DND-41 (cell line): ENCODE measurements around the gene NINJ1.

ENCODE experiments used
- ATAC-seq: fragments of 200-7000 bp; cut with Tn5 transposase; 3 replicates; pipeline ENCODE4 v1.9.1; 2021; ENCODE audit warnings: low read depth; ENCODE audit not compliant: insufficient read depth
- DNase-seq: peaks from one replicate; pipeline ENCODE4 v3.0.0-alpha.2; 2020
- H2AFZ ChIP-seq: 2 replicates; pipeline ENCODE4 v1.6.0; 2012; ENCODE audit warnings: low read depth, low read length
- H3K27ac ChIP-seq: 2 replicates; pipeline ENCODE4 v1.5.1; 2012; ENCODE audit warnings: low read length, inconsistent platforms
- H3K27me3 ChIP-seq: fragments of 200-600 bp; sonication (generic); 2 replicates; pipeline ENCODE4 v1.6.0; 2012; ENCODE audit warnings: low read length, mild to moderate bottlenecking, inconsistent platforms; ENCODE audit not compliant: insufficient read depth, poor library complexity
- H3K36me3 ChIP-seq: 2 replicates; pipeline ENCODE4 v1.5.1; 2012; ENCODE audit warnings: low read length, inconsistent platforms; ENCODE audit not compliant: insufficient read depth
- H3K4me1 ChIP-seq: 2 replicates; pipeline ENCODE4 v1.5.1; 2012; ENCODE audit warnings: mild to moderate bottlenecking, low read length; ENCODE audit not compliant: insufficient read depth
- H3K4me2 ChIP-seq: 2 replicates; pipeline ENCODE4 v1.6.0; 2012; ENCODE audit warnings: mild to moderate bottlenecking, moderate library complexity, low read length, inconsistent platforms; ENCODE audit not compliant: insufficient read depth
- H3K4me3 ChIP-seq, 2 experiments: fragments of 200-600 bp in 1 of 2; shearing (Covaris generic) in 1 of 2; 2 replicates each; pipeline ENCODE4 v1.5.1; 2012 to 2016; ENCODE audit warnings: inconsistent platforms in 2 of 2, low read length in 2 of 2, mild to moderate bottlenecking in 2 of 2, low read depth in 1 of 2, moderate library complexity in 1 of 2
- H3K79me2 ChIP-seq: 2 replicates; pipeline ENCODE4 v1.6.0; 2012; ENCODE audit warnings: low read length, inconsistent platforms; ENCODE audit not compliant: insufficient read depth
- H3K9ac ChIP-seq: 2 replicates; pipeline ENCODE4 v1.6.0; 2012; ENCODE audit warnings: low read depth, mild to moderate bottlenecking, inconsistent platforms, low read length, moderate library complexity
- H3K9me3 ChIP-seq: 2 replicates; pipeline ENCODE4 v1.5.1; 2012; ENCODE audit warnings: low read length, moderate library complexity, mild to moderate bottlenecking, inconsistent platforms; ENCODE audit not compliant: insufficient read depth, severe bottlenecking
- H4K20me1 ChIP-seq: 2 replicates; pipeline ENCODE4 v1.6.0; 2012; ENCODE audit warnings: low read length; ENCODE audit not compliant: insufficient read depth
- EZH2 ChIP-seq: IDR thresholded peaks from 3 replicates; pipeline ENCODE4 v1.6.1; 2012; ENCODE audit warnings: borderline replicate concordance, low read depth, mild to moderate bottlenecking, moderate library complexity, low read length, inconsistent platforms; ENCODE audit not compliant: severe bottlenecking
- TF ChIP-seq, protein P1 (sequence below): IDR thresholded peaks from 2 replicates; pipeline ENCODE4 v1.5.1; 2012; ENCODE audit warnings: borderline replicate concordance, low read length, moderate library complexity, mild to moderate bottlenecking; ENCODE audit not compliant: poor library complexity, severe bottlenecking; ENCODE audit errors: extremely low read depth

Gene NINJ1

DNA sequence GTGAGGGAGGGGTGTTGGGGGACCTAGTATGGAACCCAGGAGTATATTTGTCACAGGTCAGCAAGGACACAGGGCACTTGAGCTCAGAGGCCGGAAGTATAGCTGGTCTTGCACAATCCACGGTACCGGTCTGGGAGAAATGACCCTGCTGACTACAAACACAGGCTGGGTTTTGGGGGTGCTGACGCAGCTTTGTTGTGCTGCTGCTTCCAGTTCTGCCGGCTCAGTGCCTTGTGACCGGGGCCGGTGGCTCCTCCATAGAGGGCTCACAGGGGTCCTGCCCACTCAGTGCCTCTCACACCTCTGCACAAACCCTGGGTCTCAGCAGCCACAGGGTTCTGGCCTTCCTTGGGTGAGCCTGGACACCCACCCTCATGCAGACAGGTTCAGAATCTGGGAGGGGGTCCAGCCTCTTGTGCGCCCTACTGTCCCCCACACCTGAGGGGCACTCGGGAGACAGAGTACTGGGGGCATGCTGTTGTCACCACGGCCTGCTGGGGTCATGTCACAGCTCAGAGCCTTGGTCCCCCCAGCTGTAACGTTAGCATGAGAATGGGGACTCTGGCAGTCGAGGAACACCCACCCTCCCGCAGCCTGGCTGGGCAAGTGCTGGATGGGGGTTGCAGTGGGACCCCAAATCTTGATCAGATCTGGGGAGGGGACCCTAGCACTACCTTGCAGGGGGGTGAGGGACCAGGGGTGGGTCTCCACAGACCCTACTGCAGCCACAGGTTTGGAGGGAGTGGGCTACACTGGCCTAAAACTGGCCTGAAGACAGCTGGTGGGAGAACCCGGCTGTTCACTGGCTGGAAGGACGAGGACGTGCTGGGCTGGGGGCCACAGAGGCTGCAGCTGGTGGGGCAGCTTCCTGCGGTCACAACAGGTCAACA lies 17.7 kb downstream of the NINJ1 start:
- Histone ChIP-seq H3K9ac (no peak overlapping the region), H3K27ac (no peak overlapping the region), H3K4me3 (no peak overlapping the region), H4K20me1 (0 out of 2 replicates have a peak, but pooled peaks cover 4% of the 10 kb centered on the region), H3K79me2 (no peaks in the 10 kb centered on the region), H2AFZ (no peak overlapping the region), H3K9me3 (no peaks in the 10 kb centered on the region), H3K27me3 (no peaks in the 10 kb centered on the region), H3K4me1 (no peaks in the 10 kb centered on the region), H3K4me2 (no peak overlapping the region), H3K36me3 (peaks cover 4% of the 10 kb centered on the region; the same call in 1 of the 2 replicates)
- TF ChIP-seq, protein P1, sequence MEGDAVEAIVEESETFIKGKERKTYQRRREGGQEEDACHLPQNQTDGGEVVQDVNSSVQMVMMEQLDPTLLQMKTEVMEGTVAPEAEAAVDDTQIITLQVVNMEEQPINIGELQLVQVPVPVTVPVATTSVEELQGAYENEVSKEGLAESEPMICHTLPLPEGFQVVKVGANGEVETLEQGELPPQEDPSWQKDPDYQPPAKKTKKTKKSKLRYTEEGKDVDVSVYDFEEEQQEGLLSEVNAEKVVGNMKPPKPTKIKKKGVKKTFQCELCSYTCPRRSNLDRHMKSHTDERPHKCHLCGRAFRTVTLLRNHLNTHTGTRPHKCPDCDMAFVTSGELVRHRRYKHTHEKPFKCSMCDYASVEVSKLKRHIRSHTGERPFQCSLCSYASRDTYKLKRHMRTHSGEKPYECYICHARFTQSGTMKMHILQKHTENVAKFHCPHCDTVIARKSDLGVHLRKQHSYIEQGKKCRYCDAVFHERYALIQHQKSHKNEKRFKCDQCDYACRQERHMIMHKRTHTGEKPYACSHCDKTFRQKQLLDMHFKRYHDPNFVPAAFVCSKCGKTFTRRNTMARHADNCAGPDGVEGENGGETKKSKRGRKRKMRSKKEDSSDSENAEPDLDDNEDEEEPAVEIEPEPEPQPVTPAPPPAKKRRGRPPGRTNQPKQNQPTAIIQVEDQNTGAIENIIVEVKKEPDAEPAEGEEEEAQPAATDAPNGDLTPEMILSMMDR: no peak
- no peak for TF ChIP-seq EZH2
- DNase-seq (no peak), ATAC-seq (no peak)

GRCh38 chr9:93115486-93116071 lies 18.5 kb downstream of the NINJ1 start:
- no peak for DNase-seq
- no peaks in the 10 kb centered on the region for H3K4me1 ChIP-seq
- H3K9ac ChIP-seq: no peak overlapping the region
- no peaks in the 10 kb centered on the region for H3K79me2 ChIP-seq
- no peak overlapping the region for H3K27ac ChIP-seq
- H3K9me3 ChIP-seq: no peaks in the 10 kb centered on the region
- H3K4me2 ChIP-seq: no peak overlapping the region
- no peak for ATAC-seq
- H2AFZ ChIP-seq: no peak overlapping the region
- no peaks in the 10 kb centered on the region for H3K27me3 ChIP-seq
- peaks cover 7% of the 10 kb centered on the region for H3K36me3 ChIP-seq
- TF ChIP-seq, protein P1: no peak
- TF ChIP-seq EZH2: no peak
- no peak overlapping the region for H3K4me3 ChIP-seq
- H4K20me1 ChIP-seq: 0 out of 2 replicates have a peak, but pooled peaks cover 4% of the 10 kb centered on the region

DNA sequence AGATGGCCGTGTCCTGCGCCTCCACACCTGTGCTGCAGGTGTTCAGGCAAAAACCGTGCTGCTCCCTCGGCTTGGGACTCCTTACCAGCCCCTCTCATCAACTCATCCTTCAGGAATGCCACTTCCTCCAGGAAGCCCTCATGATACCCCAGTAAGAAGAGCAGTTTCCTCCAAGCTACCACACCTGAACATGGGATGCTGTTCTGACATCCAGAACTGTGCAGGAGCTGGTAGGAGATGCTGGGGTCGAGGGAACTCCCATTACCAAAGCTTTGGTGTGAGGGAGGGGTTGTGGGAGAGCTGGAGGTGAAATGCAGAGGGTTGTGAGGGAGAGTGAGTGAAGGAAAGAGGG lies 19.1 kb downstream of the NINJ1 start:
- peaks cover 7% of the 10 kb centered on the region for H3K36me3 ChIP-seq
- no peak for ATAC-seq
- H4K20me1 ChIP-seq: 0 out of 2 replicates have a peak, but pooled peaks cover 4% of the 10 kb centered on the region
- no peak overlapping the region for H3K4me2 ChIP-seq
- H3K27ac ChIP-seq: no peak overlapping the region
- no peak overlapping the region for H3K9ac ChIP-seq
- H3K27me3 ChIP-seq: no peaks in the 10 kb centered on the region
- DNase-seq: no peak
- no peaks in the 10 kb centered on the region for H3K79me2 ChIP-seq
- H3K9me3 ChIP-seq: no peaks in the 10 kb centered on the region
- H2AFZ ChIP-seq: no peak overlapping the region
- TF ChIP-seq, protein P1: no peak
- no peak for TF ChIP-seq EZH2
- no peaks in the 10 kb centered on the region for H3K4me1 ChIP-seq
- H3K4me3 ChIP-seq: no peak overlapping the region
